HL-60 (cell line): ENCODE data around the gene MOB4.
A peak's percentile ranks its signal among the peaks of the same experiment; 100 is the strongest.

Experiments used
- DNase-seq, 2 experiments: peaks; one replicate each; pipeline ENCODE4 v3.0.0-alpha.2; 2010 to 2020; ENCODE audit warnings: low read depth in 1 of 2, low spot score in 1 of 2
- H3K27ac ChIP-seq: fragments of 250-450 bp; sonication (Bioruptor Pico); replicated peaks from 2 replicates; pipeline ENCODE4 v1.5.1; 2020; ENCODE audit warnings: mild to moderate bottlenecking, moderate library complexity
- H3K27me3 ChIP-seq: fragments of 250-450 bp; sonication (Bioruptor Pico); 2 replicates; pipeline ENCODE4 v1.5.1; 2021; ENCODE audit warnings: mild to moderate bottlenecking, moderate library complexity; ENCODE audit not compliant: insufficient read depth, poor library complexity, severe bottlenecking
- H3K4me3 ChIP-seq: replicated peaks from 2 replicates; pipeline ENCODE4 v1.5.1; 2011; ENCODE audit warnings: mild to moderate bottlenecking, control low read depth, low read length; ENCODE audit not compliant: insufficient read depth
- CTCF ChIP-seq: IDR thresholded peaks from one replicate; pipeline ENCODE4 v1.5.1; 2011; ENCODE audit warnings: low read length, control low read depth, inconsistent platforms; ENCODE audit not compliant: insufficient read depth
- GABPA ChIP-seq: IDR thresholded peaks from 2 replicates; pipeline ENCODE4 v1.6.1; 2012; ENCODE audit warnings: low read depth
- POLR2AphosphoS5 ChIP-seq: IDR thresholded peaks from 2 replicates; pipeline ENCODE4 v1.6.1; 2012; ENCODE audit warnings: low read depth
- REST ChIP-seq: IDR thresholded peaks from 2 replicates; pipeline ENCODE4 v1.6.1; 2012; ENCODE audit warnings: low read depth; ENCODE audit not compliant: insufficient replicate concordance
- SPI1 ChIP-seq: IDR thresholded peaks from 2 replicates; pipeline ENCODE4 v1.6.1; 2012; ENCODE audit warnings: low read depth, mild to moderate bottlenecking, borderline replicate concordance

Gene MOB4

GRCh38 chr2:197513915-197514314 is 2.0 kb upstream of the MOB4 start:
- TF ChIP-seq CTCF (no peak), SPI1 (no peak), REST (no peak)
- H3K27me3 ChIP-seq, result no peaks in the 10 kb centered on the region
- H3K4me3 ChIP-seq, result no peak overlapping the region
- H3K27ac ChIP-seq, result no peak overlapping the region
- no peak for DNase-seq

- no peak for TF ChIP-seq SPI1
- no peak for TF ChIP-seq GABPA
- TF ChIP-seq CTCF, result no peak
- TF ChIP-seq POLR2AphosphoS5, result no peak
- TF ChIP-seq REST, result no peak
- H3K27ac ChIP-seq, result peak overlapping the region; percentile 80
These were observed 1.1 kb upstream of the MOB4 start for GRCh38 chr2:197514754-197515153.

GRCh38 chr2:197515315-197515738 is 539 bp upstream of the MOB4 start:
- TF ChIP-seq POLR2AphosphoS5 (no peak), SPI1 (no peak), CTCF (no peak), REST (no peak), GABPA (no peak)
- H3K27me3 ChIP-seq, result no peaks in the 10 kb centered on the region
- DNase-seq, result no peak
- H3K27ac ChIP-seq, result peak overlapping the region; percentile 80
- H3K4me3 ChIP-seq, result peak overlapping the region; percentile 99

More at GRCh38 chr2:197514754-197515153, 1.1 kb upstream of the MOB4 start:
- H3K4me3 ChIP-seq, result no peak overlapping the region
- no peaks in the 10 kb centered on the region for H3K27me3 ChIP-seq
- DNase-seq, result peak in 1 of 2 experiments; percentile 5
